Ishikawa (cell line): ENCODE results near the gene POLDIP2.

ENCODE experiments used
- EP300 ChIP-seq: IDR thresholded peaks from 2 replicates; pipeline ENCODE4 v1.6.1; 2012; ENCODE audit warnings: borderline replicate concordance
- FOXM1 ChIP-seq: IDR thresholded peaks from 2 replicates; pipeline ENCODE4 v1.6.1; 2012; ENCODE audit warnings: low read depth, borderline replicate concordance
- RAD21 ChIP-seq: IDR thresholded peaks from 2 replicates; pipeline ENCODE4 v1.6.1; 2012; ENCODE audit warnings: low read depth
- YY1 ChIP-seq: IDR thresholded peaks from 2 replicates; pipeline ENCODE4 v1.6.1; 2012; ENCODE audit warnings: low read depth
- TF ChIP-seq, protein P1 (sequence below): IDR thresholded peaks from 2 replicates; pipeline ENCODE4 v1.6.1; 2012
- TF ChIP-seq, protein P2 (sequence below): IDR thresholded peaks from 2 replicates; pipeline ENCODE4 v1.6.1; 2012; ENCODE audit warnings: low read depth, mild to moderate bottlenecking

DNA sequence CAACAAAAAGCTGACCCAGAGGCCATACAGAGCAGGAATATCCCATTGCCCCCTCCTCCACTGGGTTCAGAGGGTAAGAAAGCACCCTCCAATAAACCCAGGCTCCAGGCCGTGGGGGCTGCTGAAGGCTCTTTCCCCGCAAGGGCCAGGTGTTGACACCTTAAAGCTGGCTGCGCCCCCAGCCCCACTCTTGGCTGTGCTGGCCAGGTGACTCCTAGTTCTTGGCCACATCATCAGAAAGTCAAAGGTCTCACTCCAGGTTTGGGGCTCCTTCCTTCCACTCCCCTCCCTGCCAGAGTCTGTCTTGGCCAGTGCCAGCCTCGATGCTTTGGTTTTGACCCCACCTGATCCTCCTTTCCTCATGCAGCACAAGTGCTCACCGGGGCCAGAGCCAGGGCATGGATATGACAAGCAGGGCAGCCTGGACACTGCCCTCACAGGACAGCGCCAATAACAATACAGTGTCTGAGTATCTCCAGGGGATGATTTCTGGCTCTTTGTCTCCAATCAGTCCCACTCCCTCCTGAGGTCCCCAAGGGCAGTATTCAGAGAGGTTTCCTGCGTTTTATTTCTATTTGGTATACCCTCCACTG is 40.5 kb upstream of the POLDIP2 start:
- no peak for TF ChIP-seq YY1
- TF ChIP-seq, protein P1, sequence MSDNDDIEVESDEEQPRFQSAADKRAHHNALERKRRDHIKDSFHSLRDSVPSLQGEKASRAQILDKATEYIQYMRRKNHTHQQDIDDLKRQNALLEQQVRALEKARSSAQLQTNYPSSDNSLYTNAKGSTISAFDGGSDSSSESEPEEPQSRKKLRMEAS, result no peak
- no peak for TF ChIP-seq EP300
- TF ChIP-seq, protein P2, sequence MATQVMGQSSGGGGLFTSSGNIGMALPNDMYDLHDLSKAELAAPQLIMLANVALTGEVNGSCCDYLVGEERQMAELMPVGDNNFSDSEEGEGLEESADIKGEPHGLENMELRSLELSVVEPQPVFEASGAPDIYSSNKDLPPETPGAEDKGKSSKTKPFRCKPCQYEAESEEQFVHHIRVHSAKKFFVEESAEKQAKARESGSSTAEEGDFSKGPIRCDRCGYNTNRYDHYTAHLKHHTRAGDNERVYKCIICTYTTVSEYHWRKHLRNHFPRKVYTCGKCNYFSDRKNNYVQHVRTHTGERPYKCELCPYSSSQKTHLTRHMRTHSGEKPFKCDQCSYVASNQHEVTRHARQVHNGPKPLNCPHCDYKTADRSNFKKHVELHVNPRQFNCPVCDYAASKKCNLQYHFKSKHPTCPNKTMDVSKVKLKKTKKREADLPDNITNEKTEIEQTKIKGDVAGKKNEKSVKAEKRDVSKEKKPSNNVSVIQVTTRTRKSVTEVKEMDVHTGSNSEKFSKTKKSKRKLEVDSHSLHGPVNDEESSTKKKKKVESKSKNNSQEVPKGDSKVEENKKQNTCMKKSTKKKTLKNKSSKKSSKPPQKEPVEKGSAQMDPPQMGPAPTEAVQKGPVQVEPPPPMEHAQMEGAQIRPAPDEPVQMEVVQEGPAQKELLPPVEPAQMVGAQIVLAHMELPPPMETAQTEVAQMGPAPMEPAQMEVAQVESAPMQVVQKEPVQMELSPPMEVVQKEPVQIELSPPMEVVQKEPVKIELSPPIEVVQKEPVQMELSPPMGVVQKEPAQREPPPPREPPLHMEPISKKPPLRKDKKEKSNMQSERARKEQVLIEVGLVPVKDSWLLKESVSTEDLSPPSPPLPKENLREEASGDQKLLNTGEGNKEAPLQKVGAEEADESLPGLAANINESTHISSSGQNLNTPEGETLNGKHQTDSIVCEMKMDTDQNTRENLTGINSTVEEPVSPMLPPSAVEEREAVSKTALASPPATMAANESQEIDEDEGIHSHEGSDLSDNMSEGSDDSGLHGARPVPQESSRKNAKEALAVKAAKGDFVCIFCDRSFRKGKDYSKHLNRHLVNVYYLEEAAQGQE, result no peak
- TF ChIP-seq RAD21, result no peak
- no peak for TF ChIP-seq FOXM1
